Measurements from ENCODE around the gene LBH.

LBH gene

DNA sequence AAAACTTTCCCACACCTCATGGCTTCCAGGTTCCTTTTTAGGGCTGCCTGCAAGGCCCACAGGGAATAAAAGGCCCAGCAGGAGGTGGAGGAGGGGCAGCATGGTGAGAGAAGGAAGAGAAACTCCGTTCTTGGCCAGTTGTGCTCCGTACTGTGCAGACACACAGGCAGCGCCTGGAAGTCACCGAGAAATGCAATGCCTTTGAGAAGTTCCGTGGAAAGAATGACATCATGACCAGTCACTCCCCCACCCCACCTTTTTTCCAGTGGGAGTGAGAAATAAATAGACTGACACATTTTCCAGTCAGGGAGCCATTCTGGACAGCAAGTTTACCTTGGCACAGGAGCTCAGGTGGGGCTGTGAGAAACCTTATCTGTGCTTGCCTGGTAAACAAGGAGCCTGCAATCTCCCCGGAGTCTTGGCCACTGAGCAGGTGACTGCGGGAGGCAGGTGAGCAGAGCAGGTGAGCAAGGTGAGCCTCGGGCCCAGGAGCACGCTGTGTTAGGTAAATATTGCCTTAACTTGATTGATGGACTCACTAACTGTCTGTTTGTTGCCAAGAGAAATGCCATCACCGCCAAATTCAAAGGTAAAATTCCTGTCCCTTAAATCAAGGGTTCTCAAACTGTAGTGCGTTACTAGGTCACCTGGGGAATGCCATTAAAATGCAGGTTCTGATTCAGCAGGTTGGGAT is 13.5 kb upstream of the LBH start:
- DNase-seq: no peak

DNA sequence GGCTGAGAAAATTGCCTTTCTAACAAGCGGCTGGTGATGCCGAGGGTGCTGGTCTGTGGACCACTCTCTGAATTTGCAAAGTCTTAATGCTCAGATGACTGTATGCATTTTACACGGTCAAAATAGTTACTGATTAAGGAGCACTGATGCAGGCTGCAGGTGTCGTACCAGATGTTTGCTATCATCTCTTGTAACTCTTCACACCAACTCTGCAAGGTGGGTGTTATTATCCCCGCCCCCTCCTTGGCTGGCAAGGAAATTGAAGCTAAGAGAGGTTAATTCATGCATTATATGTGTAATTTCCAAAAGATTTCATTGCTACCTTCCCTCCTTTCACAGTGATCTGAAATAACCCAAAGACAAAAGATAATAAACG is 13.0 kb upstream of the LBH start:
- no peak for DNase-seq

DNA sequence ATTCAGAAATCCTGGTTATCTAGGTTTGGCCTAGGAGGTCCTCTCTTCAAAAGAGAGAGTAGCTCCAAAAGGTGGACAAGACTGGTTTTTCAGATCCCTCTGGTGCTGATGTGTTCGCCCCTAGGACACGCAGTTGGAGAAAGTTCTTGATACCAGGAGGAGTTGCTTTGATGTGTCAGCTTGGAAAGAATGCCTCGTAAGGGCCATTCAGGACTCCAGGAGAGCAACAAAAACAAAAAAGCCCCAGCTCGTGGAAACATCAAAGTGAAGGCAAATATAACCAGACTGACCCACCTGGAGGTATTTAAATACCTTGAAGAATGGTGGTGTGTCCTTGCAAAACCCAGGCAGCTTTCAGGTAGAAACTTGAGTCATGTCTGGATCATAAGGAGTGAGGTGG is 12.5 kb upstream of the LBH start:
- DNase-seq: no peak

DNA sequence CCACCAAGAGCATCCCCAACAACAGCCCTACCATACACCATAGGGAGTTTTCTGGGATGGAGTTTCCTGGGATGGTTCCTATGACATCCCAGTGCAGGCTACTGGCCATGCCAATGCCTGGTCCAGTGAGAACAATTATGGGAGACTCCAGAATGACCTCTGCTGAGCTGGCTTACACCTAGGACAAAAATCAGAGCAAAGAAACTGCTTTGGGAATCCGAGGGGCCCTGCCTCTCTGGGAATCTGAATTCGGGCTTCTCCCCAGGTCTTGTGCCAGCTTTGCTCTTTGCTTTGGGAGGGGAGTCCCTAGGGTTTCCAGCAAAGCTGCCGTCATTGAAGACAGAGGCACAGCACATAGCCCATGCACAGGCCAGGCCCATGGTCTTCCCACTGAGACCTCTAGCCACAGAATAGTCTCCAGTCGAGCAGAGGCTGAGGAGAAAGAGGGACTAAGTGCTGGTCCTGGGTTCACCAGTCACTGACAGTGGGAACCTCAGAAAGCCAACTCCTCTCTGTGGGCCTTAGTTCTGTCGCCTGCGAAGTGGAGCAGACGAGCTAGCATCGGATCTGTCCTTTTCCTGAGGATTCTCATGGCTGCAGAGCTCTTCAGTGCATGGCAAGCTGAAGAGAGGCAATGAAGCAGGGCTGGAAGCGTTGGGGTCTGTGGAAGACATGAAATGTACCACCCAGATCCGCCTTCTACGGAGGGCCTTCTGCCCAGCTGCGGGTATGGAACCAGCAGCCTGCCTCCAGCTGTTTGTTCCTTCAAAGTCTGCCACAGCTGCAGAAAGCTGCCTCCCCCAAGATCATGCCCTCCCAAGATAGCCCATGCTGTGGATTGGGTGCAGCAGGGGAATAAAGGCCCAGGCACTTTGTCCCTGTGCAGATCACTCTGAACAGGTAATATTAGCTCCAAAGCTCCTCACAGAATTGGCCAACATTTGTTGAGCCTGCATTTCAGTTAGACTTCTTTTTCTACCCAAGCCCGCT is 11.2 kb upstream of the LBH start:
- DNase-seq: no peak

DNA sequence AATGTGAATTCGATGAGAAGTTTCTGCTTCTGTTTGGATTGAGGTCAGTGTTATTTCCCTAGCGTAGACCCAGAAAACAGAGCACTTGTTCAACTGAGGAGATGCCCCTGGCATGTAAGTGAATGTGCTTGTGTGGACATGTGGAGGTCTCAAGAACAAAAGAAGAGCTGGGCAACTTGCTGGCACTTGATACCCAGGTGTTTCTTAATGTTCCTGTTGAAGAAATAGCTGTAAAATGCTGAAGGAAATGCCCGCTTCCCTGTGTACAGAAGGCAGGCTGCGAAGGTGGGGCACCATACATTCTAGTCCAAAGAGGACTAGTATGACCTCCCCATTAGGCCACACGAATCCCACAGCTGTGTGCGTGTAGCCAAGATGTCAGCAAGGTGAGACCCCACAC is 9.8 kb upstream of the LBH start:
- no peak for DNase-seq

DNA sequence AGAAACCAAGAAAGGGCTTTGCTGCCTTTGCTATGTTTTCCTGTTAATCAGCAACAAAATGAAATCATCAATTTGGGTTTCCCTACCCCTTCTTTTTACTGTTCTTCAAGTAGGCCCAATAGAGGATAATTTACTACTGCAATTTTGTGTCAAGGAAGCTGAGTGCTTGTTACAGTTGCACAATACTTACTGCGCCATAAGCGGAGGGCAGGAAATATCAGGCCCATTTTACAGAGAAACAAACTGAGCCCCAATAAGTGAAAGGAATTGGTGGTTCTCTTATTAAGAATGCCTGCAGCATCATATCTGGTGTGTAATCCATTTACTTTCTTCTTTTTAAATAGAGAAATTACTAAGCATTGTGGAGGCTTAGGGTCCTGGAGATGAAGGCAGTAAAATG is 9.3 kb upstream of the LBH start:
- no peak for DNase-seq

DNA sequence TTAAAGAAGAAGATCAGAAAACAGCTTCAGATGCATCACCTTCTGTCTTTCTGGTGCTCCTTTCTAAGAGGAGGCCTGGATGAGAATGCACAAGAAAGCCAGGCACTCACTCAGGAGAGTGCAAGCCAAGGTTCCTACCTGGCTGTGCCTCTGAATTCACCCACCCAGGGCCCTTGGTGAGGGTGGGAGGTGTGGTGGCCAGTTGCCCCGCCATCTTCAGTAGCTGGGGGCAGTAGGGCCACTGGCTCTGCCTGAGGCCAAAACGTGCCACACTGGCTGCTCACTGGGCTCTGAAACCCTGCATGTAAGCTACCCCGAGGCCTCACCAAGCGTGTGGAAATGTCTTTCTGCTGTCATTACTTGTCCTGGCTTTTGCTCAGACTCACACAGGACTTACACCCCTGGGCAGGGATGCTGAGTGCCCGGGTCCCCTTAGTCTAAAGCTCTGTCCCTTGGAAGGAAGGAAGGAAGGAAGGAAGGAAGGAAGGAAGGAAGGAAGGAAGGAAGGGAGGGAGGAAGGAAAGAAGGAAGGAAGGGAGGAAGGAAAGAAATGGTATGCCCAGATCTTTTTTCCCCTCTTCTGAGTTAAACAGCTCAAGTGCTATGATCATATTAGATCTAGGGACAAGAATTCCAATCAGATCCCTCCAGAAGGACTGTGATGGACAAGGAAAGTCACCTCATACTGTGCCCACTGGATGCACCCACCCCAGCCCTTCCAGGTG is 8.5 kb upstream of the LBH start:
- no peak for DNase-seq

DNA sequence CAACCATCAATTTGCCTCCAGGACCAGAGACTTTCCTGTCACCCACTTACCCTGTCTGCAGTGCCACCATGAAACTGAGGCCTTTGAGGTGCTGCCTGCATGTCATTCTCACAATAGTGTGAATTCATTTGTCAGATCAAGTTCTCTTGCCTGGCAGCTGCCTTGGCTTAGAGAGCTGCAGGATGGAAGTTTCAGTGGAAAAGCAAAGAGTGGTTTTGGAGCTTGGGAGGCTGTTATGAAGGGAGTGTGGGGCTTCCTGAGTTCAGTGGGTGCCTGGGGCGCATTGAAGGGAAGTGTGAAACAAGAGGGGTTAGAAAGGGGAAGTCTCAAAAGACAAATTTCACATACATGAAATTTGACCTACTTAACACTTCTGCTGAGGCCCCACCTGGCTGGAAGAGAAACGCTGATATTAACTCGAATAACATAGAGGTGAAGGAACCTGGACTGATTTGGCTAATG is 7.9 kb upstream of the LBH start:
- no peak for DNase-seq

DNA sequence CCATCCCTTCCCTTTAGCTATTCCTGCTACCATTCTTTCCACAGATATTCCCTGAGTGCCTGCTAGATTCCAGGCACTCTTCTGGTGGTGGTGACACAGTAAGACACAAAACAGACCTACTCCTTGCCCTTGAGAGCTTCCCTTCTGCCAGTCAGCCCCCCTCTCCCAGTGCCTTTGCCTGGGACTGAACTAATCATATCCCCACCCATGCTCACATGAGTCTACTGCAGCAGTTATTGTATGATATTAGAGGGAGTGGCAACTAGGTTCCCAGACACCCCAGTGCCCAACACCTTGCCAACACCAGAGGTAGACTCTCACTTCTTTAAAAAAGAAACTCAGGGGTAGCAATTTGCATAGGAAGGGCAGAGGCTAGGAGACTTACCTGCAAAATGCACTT is 7.2 kb upstream of the LBH start:
- no peak for DNase-seq

DNA sequence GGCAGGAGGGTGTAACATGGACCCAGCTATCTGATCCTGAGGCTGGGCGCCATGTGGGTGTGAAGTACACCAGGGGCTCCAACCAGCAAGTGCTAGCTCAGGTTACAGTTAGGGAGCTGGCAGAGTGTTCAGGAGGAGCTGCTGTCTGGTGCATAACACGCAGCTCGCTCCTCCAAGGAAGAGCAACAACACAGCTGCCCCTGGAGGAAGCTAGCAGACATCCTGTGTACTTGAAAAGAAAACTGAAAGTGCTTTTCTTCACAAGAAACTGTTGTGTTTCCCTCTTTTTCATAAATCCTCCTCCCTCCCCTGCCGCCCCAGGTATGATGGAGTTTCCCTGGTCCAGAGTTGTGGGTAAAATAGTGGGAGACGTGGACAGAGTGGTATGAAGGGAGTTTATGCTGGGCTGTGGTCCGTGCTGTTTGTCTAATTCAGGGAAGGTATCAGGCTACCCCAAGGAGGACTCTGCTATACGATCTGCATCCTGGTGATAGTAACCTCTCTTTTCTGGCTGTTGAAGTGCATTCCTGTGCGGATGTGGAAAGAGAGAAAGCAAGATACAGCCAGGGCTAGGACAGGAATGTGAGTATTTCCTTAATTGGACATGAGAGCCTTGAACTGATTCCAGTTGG is 6.1 kb upstream of the LBH start:
- DNase-seq: no peak

DNA sequence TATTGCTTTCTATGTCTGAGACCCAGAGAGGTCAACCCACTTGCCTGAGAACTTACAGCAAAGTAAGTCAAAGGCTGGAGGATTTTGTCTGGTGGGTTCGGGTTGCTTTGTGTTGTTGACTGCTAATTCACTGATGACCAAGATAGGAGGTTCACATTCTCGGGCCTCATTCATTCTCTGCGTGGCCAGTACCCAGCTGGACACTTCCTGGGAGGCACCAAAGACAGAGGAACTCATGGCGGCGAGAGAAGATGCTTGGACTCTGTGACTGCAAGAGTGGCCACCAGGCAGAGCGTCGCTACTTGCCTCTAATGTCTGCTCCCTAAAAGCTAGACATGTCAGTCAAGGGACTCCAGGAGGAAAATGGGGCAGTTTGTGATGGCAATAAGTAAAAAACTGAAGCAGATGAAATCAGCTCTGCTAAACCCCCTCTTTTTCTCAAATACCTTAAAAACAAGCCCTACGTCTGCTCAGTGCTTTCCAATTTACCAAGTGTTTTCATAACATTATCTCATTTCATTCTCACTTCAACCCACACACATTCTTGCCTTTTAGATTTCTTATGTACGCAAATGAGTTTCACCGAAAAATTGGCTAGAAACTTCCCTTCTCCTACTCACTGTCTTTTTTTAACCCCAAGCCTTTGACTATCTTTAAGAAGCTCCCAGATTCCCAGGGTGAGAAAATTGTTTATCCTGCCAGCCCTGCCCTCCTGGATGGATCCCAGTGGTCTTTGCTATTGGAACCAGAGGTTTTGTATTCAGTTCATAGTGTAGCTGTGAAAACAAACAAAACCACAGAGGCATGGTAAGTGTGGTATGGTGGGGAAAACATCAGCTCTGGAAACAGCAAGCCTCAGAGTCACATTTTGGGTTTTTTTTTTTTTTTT is 4.9 kb upstream of the LBH start:
- DNase-seq: no peak

DNA sequence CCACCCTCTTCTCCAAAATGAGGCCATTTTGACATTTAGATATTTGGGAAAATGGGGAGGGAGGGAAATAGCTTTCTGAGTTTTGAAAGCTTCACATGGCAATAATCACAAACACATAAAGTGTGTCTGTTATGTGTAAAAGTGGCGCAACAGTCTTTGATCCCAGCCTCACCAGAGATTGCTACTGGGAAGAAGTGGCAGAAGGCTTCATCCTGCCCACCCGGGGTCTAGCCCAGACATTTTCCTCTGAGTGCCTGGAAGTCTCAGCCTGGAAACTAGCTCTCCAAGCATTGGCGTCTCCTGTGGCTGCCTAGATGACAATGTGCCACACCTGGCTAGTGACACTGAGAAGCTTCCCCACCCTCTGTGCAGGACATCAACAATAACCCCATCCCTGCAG is 1.7 kb upstream of the LBH start:
- DNase-seq: no peak

DNA sequence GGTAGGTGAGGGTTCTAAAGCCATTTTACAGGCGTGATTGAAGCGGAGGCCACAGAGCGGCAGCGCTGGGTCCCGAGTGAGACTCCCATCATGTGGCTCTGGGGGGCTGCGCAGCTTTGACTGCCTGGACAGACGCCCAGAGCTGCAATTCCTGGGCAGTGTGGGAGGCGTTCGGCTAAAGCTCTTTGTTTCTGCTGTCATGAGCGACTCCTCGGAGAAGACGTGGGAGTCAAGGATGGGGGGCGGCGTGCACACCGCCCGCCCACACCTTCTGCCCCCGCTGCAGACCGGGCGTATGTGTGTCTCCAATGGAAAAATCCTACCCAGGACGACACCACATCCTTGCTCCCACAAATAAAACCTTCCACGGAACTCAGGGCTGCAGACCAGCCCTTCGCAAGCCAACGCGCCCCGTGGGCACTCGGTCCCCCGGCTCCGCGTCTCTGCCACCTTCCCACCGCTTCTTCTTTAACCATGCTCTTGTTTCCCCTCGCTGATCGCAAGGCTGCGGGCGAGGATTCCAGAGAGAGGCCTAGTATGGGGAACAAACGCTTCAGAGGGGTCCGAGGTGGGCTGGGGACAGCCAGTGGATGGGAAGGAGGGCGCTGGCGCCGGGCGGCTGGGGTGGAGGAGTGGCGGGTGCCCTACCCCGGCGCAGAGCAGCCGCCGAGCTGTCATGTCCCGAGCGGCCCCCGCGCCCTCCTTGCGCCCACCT is 680 bp upstream of the LBH start:
- no peak for DNase-seq

DNA sequence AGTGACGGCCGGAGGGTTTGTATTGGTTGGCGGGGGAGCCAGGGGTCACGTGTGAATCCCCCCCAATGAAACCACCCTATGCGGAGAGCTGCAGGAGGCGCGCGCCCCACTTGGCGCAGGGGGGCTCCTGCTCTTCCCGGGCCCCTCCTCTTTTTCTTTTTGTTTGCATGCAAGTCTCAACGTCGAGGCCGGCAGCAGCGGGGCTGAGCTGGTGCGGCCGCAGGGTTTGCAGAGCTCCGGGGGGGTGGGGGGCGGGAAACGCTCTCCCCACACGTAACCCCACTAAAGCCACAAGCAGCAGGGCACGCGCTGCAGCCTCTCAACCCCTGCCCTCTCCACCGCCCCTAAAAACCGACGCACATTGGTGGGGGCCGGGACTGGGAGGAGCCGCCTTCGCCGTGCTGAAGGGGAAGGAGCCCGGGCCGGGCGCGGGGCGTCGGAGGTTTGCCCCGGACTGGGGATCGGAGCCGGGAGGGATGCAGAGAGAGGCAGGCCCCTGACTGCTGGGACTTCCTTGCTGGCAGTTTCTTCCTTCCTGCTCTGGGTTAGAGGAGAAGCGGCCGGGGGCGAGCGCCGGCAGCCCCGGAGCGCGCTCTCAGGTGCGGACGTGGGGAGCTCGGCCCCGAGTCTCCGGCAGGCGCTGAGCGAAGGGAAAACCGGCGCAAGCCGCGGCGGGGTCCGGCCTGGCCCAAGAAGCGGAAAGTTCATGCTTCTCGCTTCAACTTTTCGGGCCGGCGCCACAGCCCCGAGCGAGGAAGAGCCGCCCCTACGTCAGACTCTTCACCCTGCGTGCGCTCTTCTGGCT is 864 bp downstream of the LBH start:
- peak in 1 of 2 experiments; percentile 29 for DNase-seq

DNA sequence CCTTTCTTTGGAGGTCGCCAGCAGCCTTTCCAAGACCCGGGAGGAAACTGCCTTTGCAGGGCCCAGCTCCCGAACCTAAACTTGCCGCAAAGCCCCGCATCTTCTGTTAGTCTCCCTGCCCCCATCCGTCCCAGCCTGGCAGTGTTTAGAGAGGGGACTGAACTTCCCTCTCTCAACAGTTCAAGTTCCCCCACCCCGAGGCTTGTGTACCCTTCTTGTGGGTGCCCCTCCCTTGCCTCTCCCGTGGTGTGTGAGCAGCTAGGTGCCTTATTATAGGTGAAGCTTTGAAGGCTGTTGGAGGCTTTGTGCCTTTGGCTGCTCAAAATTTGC is 1.4 kb downstream of the LBH start:
- DNase-seq: no peak

DNA sequence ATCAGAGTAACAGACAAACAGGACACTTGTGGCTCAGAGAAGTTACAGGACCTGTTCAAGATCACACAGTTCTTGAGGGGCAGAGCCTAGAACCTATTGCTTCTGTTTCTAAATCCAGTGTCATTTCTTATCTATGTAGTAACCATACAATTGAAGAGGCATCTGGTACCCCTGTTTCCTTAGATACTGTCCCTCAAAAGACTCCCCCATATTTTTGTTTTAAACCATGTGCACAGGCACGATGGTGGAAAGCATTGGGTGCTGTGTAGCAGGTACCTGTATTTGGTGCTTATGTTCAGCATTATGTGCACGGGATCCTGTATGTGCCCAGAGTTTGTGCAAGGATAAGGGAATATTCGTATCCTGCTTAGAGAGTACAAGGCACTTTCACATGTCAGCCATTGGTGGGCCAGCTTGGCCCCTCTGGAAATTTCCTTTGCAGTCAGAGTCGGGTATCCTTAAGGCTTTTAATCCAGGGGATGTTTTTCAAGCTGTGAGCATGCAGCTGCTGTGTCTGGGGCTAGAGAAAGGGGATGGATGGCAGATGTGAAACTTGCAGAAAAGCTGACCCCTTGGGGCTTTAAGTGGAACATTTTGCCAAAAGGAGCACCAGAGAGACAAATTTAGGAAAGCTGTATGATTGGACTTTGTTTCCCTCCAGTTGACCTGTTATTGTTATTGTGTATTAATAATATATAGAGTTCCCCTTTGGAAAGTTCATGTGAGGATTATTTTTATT is 2.1 kb downstream of the LBH start:
- no peak for DNase-seq

DNA sequence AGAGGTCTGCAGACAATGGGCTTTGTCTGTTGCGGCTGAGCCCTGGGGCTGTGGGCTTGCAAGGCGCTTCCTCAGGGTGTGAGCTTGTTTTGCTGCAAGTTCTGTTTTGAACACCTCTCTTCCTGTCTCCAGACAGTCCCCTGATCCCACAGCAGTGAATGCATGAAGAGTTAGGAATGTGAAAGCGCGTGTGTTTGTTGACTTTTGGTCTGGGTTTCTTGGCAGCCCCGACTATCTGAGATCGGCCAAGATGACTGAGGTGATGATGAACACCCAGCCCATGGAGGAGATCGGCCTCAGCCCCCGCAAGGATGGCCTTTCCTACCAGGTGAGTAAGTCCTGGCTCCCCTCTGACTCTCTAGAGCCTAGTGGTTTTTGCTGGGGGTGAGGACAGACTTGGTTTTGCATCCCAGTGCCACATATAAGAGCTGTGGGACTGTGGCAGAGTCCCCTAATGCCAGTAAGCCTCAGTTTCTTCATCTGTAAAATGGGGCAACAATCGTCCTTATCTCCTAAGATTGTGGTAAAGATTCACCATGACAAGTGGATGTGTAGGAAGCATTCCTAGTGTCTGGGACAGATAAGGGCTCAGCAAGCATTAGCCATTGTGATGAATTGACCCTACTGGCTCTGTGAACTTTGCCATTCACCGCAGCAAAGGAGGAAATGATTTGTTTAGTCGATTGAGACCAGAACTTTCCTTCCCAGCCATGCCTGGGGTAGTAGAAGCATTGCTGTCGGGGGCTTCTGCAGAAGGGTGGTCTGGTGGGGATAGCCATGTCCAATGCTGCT is 3.0 kb downstream of the LBH start:
- DNase-seq: no peak

DNA sequence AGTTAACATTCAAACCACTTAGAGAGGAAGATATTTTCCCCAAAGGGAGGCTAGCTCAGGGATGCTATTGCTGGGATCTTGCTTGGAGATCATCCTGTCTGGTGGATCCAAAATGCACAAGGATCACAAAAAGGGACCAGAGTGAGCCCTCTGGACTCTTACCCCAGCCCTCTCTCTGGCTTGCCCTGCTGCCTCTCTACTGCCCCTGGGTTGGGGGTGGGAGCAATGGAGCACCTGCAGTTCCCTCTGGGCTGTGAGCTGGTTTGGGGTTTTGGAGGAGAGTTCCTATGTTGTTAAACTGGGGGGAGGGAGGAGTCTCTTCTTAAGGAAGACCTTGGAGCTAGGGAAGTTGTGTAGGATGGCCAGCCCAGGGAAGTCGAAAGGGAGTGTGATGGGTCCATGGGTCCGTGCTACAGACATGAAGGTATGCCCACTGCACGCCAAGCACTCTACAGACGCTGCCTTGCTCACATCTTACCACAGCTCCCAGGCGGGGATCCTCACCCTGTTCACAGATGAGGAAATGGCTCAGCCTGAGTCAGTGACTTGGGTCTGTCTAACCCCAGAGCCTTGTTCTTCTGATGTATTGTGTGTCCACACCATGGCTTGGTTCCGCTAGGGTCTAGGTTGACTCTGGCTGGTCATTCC is 3.8 kb downstream of the LBH start:
- DNase-seq: no peak

Data from NCI-H1930 (cell line).